Raji (cell line): Measurements from ENCODE around the gene PRSS57.

Source experiments
- POLR2A ChIP-seq: IDR thresholded peaks from 2 replicates; pipeline ENCODE4 v1.6.1; 2011; ENCODE audit warnings: low read depth, low read length, control low read depth; ENCODE audit not compliant: insufficient read depth

Gene PRSS57

GRCh38 chr19:652467-653389 lies 42.5 kb downstream of the PRSS57 start:
- no peak for TF ChIP-seq POLR2A

- TF ChIP-seq POLR2A = no peak
Observed at GRCh38 chr19:651991-652390, 43.3 kb downstream of the PRSS57 start.

GRCh38 chr19:651114-651818 lies 44.0 kb downstream of the PRSS57 start:
- no peak for TF ChIP-seq POLR2A

DNA sequence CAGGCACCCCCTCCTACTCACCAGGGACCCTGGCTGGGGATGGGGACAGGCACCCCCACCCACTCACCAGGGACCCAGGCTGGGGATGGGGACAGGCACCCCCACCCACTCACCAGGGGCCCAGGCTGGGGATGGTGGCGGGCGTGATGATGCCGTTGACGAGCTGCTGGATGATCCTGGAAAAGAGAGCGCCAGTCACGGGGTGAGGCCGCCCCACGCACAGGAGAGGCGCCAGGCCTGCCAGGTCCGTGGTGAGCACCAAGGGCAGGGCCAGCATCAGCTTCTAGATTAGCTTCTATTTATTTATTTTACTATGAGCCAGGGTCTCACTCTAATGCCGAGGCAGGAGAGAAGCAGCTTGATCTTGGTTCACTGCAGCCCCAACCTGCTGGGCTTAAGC lies 45.1 kb downstream of the PRSS57 start:
- no peak for TF ChIP-seq POLR2A

DNA sequence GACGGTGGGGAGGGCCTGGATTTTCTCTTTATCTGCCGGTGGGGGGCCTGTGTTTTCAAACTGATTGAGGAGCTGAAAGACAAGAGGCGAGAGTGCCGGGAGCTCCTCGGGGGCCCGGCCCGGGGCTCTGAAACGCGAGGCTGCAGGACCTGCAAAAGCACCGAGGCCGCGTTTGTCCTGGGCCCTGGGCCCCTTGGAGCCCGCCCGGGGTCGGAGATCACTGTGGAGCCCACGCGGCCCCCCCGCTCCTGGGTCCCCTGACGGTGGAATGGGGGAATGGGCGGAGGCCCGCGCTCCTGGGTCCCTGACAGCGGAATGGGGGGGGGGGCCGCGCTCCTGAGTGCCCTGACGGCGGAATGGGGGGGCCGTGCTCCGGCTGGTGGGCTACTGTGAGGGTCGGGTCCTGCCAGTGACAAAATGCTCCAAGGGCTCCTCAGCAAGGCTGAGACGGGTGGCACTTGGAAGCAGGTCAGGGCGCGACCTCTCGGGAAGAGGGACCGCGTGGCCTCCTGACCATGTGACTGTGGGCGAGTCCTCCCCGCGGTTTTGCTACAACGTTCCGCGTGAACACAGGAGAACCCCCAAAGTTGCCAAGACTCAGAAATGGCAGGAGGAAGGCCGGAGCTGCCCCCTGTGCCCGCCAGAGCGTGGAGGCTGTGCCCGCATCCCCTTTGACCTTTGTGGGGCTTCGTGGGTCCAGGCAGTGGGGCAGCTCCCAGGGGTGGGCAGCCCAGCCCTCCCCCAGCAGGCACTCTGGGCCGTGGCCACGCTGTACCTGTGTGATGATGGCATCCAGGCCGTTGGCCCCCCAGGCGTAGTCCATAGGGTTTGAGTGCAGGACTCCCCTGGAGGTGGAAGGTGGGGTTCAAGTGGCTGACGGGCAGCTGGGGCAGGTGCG lies 46.1 kb downstream of the PRSS57 start:
- no peak for TF ChIP-seq POLR2A

DNA sequence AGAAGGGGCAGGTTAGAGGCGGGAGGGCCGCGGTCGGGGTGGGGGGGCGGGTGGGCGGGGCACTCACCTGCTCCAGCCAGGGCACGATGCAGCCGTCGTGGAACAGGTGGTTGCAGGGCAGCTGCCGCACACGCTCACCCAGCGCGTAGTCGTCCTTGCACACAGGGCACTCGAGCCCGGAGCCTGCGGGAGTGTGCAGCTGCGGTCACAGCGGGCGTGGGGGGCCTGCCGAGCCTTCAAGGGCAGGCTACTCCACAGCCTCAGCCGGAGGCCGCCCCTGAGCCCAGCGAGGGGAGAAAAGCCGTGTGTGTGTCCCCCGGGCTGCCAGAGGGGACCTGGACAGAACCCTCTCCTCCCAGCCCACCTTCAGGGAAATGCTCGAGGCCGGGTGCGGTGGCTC lies 46.9 kb downstream of the PRSS57 start:
- TF ChIP-seq POLR2A = no peak

DNA sequence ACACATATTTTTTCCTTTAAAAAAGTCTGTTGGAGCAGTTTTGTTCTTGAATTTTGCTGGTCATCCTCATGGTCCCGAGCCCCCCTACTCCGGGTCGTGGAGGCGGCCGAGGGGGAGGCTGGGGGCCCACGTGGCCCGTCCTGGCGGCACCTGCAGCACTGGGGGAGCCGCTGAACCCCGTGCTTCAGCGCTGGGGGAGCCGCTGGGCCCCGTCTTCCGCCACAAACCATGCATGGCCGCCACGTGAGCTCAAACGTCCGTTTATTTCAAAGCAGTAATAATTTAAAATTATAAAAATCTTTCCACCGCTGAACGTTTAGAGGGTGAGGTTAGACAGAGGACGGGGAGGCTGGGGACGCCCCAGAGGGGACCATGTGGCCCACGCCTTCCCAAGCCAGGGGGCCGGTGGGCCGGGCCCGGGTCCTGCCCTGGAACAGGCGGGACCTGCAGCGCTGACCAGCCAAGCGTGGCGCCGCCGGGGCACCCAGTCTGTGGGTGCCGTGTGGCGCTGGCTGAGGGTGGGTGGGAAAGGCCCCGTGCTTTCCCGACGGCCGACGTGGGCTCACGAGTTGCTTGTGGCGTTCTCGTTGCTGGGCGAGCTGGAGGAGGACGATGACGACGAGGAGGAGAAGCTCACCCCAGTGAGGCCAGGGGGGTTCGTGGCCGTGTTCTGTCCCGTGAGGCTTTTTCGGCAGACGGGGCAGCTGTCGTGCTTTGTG lies 47.5 kb downstream of the PRSS57 start:
- TF ChIP-seq POLR2A = no peak

DNA sequence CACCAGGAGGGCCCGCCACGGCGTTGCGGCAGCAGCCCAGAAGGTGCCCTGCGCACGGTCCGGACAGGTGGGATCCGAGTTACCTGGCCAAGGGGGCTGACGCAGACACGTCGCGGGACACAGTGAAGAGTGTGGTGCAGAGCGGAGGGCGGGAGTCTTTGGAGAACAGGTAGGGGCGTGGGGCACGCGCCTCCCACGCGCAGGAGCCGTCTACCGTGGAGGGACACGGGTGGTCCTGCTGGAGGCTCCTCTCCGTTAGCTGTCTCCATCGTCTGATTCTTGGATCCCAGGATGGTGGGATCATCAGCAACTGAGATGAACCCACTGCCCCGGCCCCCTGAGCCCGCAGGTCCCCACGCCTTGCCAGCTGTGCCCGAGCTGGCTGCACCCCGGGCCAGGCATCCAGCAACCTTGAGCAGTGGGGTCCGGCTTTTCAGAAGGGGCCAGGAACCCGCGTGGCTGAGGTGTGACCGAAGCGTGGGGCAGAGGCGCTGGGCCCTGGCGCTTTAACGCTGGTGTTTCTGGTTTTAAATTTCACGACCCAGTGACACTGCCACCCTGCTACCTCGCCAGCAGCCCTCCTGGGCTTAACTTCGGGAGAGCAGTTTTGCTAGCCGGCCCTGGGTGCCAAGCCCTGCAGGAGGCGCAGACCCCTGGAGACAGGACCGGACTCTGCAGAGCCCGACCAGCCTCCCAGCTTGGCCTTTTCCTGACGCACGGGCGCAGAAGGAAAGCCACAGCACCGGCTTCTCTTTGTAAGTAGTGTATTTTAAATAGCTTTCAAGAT lies 48.3 kb downstream of the PRSS57 start:
- no peak for TF ChIP-seq POLR2A

DNA sequence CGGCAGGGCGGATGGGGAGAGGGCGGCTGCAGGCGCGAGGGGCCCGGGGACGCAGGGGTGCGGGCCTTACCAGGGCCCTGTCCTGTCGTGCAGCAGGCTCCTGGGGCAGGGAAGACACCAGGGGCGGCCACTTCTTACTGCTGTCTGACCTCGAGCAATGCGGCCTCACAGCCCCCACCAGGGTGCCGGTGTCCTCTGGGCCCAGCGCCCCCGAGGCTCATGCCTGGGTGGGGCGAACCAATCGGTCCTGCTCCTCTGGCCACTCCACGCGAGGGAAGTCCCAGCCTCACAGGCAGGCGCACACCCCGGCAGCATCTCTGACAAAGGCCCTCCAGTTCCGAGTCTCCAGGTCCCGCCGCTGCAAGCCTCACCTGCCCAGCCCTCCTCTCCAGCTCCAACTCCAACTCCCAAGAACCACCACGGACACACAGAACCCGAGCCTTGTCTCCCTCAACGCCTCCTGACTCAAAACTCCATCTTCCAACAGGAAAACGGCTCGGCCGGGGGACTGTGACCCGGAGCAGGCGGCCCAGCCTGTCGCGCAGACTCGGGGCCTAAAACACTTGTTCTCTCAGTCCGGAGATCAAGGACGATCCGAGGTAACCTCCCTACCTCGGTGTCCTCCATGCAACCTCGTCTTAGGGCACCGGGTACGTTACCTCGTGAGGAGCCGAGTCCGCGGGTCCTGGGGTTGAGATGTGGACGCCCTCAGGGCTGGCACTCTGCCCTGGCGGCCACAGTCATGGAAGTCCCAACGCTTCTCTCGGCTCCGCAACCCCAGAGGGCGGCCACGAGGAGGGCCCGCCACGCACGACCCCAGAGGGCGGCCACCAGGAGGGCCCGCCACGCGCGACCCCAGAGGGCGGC lies 49.1 kb downstream of the PRSS57 start:
- no peak for TF ChIP-seq POLR2A

- no peak for TF ChIP-seq POLR2A
Observed at GRCh38 chr19:644789-645188, 50.5 kb downstream of the PRSS57 start.

DNA sequence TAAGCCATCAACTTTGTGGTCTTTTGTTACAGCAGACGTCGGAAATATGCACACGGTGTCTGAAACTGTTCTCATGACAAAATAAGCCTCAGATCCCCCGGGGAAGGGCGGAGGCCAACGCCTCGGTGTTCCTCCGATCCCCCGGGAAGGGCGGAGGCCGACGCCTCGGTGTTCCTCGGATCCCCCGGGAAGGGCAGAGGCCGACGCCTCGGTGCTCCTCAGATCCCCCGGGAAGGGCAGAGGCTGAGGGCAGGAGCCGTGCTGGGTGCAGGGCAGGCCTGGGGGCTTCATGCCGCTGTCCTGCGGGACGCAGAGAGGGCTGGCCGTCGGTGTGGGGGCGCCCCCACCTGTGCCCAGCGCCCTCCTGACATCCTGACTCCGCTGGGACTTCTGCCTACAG lies 50.9 kb downstream of the PRSS57 start:
- TF ChIP-seq POLR2A = no peak

DNA sequence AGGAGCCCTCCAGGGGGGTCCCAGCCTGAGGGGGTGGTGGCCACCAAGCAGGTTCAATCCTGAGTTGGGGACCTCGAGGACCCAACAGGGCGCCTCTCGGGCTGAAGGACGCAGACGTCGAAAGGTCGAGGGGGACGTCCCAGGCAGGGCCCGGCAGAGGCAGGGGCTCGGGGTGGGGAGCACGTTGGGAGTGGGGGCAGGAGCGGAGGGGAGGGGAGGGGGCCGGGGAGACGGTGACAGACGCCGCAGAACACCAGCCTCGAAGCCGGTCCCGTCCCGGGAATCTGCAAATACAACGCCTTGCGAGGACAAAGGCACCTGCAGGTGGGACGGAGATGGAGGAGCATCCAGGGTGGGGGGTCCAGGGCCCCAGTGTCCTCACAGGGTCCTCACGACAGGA lies 51.5 kb downstream of the PRSS57 start:
- no peak for TF ChIP-seq POLR2A
